Hepatocyte (in vitro differentiated cells): Measurements from ENCODE around the gene CILP2. TPM values are rescaled to one million over a fixed set of nuclear protein-coding genes. Genes with fewer than 3 reads are reported as not detected.

Experiments
- DNase-seq: peaks from one replicate; pipeline ENCODE4 v3.0.0-alpha.2; 2016; ENCODE audit warnings: low spot score
- H2AFZ ChIP-seq: fragments of 200-600 bp; sonication (generic); 2 replicates; pipeline ENCODE4 v1.6.0; 2016; ENCODE audit warnings: antibody characterized with exemption, mild to moderate bottlenecking
- H3K27ac ChIP-seq: fragments of 200-600 bp; sonication (generic); 2 replicates; pipeline ENCODE4 v1.5.1; 2016; ENCODE audit warnings: mild to moderate bottlenecking
- H3K27me3 ChIP-seq: fragments of 200-600 bp; sonication (generic); 2 replicates; pipeline ENCODE4 v1.6.1; 2016
- H3K36me3 ChIP-seq: fragments of 200-600 bp; sonication (generic); replicated peaks from 2 replicates; pipeline ENCODE4 v1.5.1; 2016; ENCODE audit warnings: low read depth; ENCODE audit not compliant: insufficient read depth
- H3K4me1 ChIP-seq: fragments of 200-600 bp; sonication (generic); 2 replicates; pipeline ENCODE4 v1.5.1; 2016; ENCODE audit warnings: mild to moderate bottlenecking, moderate library complexity; ENCODE audit not compliant: insufficient read depth
- H3K4me2 ChIP-seq: fragments of 200-600 bp; sonication (generic); 2 replicates; pipeline ENCODE4 v1.6.0; 2016
- H3K4me3 ChIP-seq: fragments of 200-600 bp; sonication (generic); 2 replicates; pipeline ENCODE4 v1.5.1; 2016; ENCODE audit warnings: mild to moderate bottlenecking
- H3K79me2 ChIP-seq: fragments of 200-600 bp; sonication (generic); 2 replicates; pipeline ENCODE4 v1.6.0; 2017; ENCODE audit warnings: mild to moderate bottlenecking
- H3K9me2 ChIP-seq: fragments of 200-600 bp; sonication (generic); replicated peaks from 2 replicates; pipeline ENCODE4 v1.6.0; 2017; ENCODE audit warnings: mild to moderate bottlenecking; ENCODE audit not compliant: insufficient read depth
- H3K9me3 ChIP-seq: fragments of 200-600 bp; sonication (generic); 2 replicates; pipeline ENCODE4 v1.5.1; 2016; ENCODE audit warnings: low read depth, mild to moderate bottlenecking
- H4K20me1 ChIP-seq: fragments of 200-600 bp; sonication (generic); 2 replicates; pipeline ENCODE4 v1.6.0; 2016; ENCODE audit warnings: mild to moderate bottlenecking; ENCODE audit not compliant: insufficient read depth, poor library complexity, severe bottlenecking
- EZH2 ChIP-seq: fragments of 200-600 bp; sonication (generic); IDR thresholded peaks from 2 replicates; pipeline ENCODE4 v1.6.1; 2016; ENCODE audit warnings: antibody characterized with exemption, mild to moderate bottlenecking, borderline replicate concordance
- EZH2phosphoT487 ChIP-seq: fragments of 200-600 bp; sonication (generic); IDR thresholded peaks from one replicate; pipeline ENCODE4 v1.6.1; 2018; ENCODE audit warnings: antibody characterized with exemption, mild to moderate bottlenecking, low read depth, moderate library complexity; ENCODE audit not compliant: unreplicated experiment, severe bottlenecking
- WGBS: methylation state at CpG from one replicate; pipeline ENCODE4 v1.1.6; 2016; ENCODE audit warnings: low lambda C conversion rate; ENCODE audit errors: missing lambda C conversion rate; 5-methylcytosine and 5-hydroxymethylcytosine counted together
- polyA plus RNA-seq: library from polyadenylated mRNA; unstranded; fragments of >200 nt; fragmentation: Nextera tagmentation; extraction: Ambion mirVana; gene quantifications from 2 replicates; pipeline ENCODE4 v1.2.1, GENCODE V29; 2016
- total RNA-seq: library from RNA; depleted of rRNA; stranded (reverse); fragments of >200 nt; gene quantifications from 2 replicates; pipeline ENCODE4 v1.2.3, GENCODE V29; 2014
- TF ChIP-seq, protein P1 (sequence below): fragments of 200-600 bp; sonication (generic); IDR thresholded peaks from 2 replicates; pipeline ENCODE4 v1.5.1; 2016; ENCODE audit warnings: antibody characterized with exemption, mild to moderate bottlenecking; ENCODE audit not compliant: poor library complexity

Gene CILP2
- total and polyA plus RNA-seq, 2 experiments from 2014 or later, result 5.7 to 16.5 TPM

DNA sequence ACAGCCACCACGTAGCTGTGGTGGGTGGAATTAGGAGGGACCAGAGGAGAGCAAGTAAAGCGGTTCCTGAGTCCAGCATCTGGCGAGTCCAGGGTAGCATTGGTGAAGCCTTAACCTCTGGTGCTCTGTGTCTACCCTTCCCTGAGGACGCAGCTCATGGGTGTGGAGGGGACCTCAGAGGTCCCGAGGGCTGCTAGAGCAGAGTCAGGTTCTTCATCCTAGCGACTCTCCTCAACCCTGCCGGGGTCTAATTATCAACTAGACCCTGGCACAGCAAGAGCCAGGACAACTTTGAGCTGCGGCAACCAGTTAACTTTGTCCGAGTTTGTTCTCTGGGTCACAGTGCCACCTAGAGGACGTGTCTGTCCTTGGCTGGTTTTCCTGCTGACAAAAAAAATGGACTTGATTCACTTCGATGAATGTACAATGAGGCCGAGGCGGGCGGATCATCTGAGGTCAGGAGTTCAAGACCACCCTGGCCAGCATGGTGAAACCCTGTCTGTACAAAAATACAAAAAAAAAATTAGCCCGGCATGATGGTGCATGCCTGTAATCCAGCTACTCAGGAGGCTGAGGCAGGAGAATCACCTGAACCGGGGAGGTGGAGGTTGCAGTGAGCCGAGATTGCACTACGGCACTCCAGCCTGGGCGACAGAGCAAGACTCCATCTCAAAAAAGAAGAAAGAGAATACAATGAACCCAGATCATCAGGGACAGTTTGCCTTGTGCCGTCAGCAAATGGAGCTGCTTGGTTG lies 47.7 kb upstream of the CILP2 start:
- WGBS, result 46% methylated on average over 20 of the region's 20 CpGs
- peak; percentile 86 for DNase-seq
- TF ChIP-seq EZH2phosphoT487, result no peak
- TF ChIP-seq, protein P1, sequence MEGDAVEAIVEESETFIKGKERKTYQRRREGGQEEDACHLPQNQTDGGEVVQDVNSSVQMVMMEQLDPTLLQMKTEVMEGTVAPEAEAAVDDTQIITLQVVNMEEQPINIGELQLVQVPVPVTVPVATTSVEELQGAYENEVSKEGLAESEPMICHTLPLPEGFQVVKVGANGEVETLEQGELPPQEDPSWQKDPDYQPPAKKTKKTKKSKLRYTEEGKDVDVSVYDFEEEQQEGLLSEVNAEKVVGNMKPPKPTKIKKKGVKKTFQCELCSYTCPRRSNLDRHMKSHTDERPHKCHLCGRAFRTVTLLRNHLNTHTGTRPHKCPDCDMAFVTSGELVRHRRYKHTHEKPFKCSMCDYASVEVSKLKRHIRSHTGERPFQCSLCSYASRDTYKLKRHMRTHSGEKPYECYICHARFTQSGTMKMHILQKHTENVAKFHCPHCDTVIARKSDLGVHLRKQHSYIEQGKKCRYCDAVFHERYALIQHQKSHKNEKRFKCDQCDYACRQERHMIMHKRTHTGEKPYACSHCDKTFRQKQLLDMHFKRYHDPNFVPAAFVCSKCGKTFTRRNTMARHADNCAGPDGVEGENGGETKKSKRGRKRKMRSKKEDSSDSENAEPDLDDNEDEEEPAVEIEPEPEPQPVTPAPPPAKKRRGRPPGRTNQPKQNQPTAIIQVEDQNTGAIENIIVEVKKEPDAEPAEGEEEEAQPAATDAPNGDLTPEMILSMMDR, result peak; percentile 92
- no peaks in the 10 kb centered on the region for H3K36me3 ChIP-seq
- H3K4me3 ChIP-seq, result no peak overlapping the region
- H3K79me2 ChIP-seq, result peaks cover 31% of the 10 kb centered on the region
- peak overlapping the region; percentile 63 for H3K4me2 ChIP-seq
- no peaks in the 10 kb centered on the region for H3K27me3 ChIP-seq
- H3K27ac ChIP-seq, result peak overlapping the region; percentile 95
- H3K4me1 ChIP-seq, result peaks cover 44% of the 10 kb centered on the region
- H3K9me2 ChIP-seq, result no peaks in the 10 kb centered on the region
- H4K20me1 ChIP-seq, result no peaks in the 10 kb centered on the region
- no peaks in the 10 kb centered on the region for H3K9me3 ChIP-seq
- H2AFZ ChIP-seq, result no peak overlapping the region

DNA sequence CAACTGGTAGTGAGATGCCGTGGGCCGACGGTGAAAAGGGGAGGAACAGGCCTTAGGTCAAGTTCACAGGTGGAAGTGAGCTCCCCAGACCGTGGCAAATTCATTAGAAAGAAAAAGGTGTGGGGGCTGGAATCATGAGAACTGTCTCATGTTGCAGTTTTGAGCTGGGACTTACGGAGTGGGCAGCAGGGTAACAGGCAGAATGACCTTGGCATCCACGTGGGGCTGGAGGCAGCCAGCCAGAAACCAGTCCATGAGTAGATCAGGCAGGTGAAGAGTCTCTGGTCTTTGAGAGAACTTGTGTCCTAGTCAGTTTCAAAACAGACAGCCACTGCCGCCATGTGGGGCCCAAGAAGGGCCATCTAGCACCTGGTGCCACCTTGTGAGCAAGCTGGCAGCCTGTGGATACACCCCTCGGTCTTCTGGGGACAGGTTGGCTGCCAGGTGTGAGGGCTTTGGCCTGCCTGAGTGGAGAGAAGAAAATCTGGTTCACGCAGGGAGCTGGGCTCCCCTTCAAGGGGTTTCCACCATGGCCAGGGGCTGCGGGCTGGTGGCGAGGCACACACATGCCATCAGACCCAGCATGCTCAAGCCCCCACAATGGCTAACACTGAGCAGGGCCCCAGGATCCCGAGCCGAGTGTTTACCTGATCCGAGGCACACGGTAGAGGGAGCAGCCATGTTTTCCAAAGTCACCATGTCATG lies 46.6 kb upstream of the CILP2 start:
- no peak overlapping the region for H3K4me3 ChIP-seq
- no peaks in the 10 kb centered on the region for H3K27me3 ChIP-seq
- H3K9me2 ChIP-seq, result no peaks in the 10 kb centered on the region
- WGBS, result 94% methylated on average over 15 of the region's 15 CpGs
- H2AFZ ChIP-seq, result no peak overlapping the region
- H4K20me1 ChIP-seq, result no peaks in the 10 kb centered on the region
- peaks cover 23% of the 10 kb centered on the region for H3K79me2 ChIP-seq
- TF ChIP-seq EZH2phosphoT487 (no peak), EZH2 (no peak)
- TF ChIP-seq, protein P1, result no peak
- H3K36me3 ChIP-seq, result no peaks in the 10 kb centered on the region
- DNase-seq, result no peak
- no peak overlapping the region for H3K4me2 ChIP-seq
- H3K4me1 ChIP-seq, result peaks cover 35% of the 10 kb centered on the region
- H3K27ac ChIP-seq, result no peak overlapping the region
- H3K9me3 ChIP-seq, result no peaks in the 10 kb centered on the region

DNA sequence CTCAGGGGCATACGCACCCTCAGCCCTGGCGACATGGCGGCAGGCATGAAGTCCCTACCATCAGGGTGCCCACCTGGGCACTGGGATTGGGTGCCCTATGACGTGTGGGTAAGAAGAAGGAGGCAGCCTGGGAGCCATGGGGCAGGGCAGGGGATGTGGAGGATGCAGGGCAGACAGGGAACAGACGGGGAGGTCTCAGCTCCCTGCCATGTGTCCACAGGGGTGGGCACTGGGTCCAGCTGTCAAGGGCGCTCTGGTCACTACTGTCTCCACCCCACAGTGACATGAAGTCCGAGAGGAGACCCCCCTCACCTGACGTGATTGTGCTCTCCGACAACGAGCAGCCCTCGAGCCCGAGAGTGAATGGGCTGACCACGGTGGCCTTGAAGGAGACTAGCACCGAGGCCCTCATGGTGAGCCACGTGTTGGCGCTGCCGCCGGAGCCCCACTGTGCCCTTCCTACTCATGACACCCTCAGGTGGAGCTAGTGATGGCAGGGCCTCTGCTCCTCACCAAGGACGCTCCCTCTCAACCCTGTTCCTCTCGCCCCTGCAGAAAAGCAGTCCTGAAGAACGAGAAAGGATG lies 45.9 kb upstream of the CILP2 start:
- Histone ChIP-seq H2AFZ (no peak overlapping the region), H3K4me3 (no peak overlapping the region), H3K9me2 (no peaks in the 10 kb centered on the region), H3K27me3 (no peaks in the 10 kb centered on the region), H3K4me2 (no peak overlapping the region), H3K4me1 (peaks cover 28% of the 10 kb centered on the region), H3K27ac (no peak overlapping the region), H3K9me3 (no peaks in the 10 kb centered on the region), H4K20me1 (no peaks in the 10 kb centered on the region), H3K36me3 (no peaks in the 10 kb centered on the region), H3K79me2 (peaks cover 16% of the 10 kb centered on the region)
- 95% methylated on average over 21 of the region's 21 CpGs for WGBS
- no peak for TF ChIP-seq EZH2
- no peak for TF ChIP-seq EZH2phosphoT487
- TF ChIP-seq, protein P1, result no peak
- DNase-seq, result no peak
